ENCODE data around the gene AJM1.

DNA sequence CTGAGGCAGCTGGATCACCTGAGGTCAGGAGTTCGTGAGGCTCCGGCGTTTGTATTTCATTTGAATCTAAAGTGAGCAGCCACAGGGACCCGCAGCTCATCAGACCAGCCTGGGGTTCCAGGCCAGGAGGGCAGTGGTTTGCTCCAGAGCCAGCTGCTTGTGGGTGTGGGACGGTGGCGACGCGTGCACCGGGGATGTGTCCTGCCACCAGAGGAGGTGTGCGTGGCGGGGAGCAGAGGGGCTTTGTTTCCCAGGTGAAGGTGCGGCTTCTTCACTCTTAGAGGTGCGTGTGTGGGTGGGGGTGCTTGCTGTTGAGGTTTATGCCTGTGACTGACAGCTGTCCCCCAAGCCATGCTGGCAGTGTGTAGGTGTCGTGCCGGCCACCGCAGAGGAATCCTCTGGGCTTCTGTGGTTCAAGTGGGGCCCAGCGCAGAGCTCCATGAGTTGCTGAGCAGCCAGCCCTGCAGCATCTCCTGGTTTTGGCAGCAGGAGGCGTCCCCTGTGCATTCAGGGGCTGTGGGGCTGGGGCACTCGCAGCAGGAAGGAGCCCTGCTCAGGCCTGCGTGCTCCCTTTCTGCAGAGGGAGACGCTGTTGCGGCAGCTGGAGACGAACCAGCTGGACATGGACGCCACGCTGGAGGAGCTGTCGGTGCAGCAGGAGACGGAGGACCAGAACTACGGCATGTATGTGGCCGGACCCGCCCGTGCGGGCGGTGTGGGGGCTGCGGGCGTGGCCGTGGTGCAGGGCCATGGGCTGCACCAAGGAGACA is 6.9 kb upstream of the AJM1 start:
- TF ChIP-seq, protein P1, sequence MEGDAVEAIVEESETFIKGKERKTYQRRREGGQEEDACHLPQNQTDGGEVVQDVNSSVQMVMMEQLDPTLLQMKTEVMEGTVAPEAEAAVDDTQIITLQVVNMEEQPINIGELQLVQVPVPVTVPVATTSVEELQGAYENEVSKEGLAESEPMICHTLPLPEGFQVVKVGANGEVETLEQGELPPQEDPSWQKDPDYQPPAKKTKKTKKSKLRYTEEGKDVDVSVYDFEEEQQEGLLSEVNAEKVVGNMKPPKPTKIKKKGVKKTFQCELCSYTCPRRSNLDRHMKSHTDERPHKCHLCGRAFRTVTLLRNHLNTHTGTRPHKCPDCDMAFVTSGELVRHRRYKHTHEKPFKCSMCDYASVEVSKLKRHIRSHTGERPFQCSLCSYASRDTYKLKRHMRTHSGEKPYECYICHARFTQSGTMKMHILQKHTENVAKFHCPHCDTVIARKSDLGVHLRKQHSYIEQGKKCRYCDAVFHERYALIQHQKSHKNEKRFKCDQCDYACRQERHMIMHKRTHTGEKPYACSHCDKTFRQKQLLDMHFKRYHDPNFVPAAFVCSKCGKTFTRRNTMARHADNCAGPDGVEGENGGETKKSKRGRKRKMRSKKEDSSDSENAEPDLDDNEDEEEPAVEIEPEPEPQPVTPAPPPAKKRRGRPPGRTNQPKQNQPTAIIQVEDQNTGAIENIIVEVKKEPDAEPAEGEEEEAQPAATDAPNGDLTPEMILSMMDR (IDR thresholded peaks at IDR 0.05; ENCODE audit: control extremely low read depth in 1 of 3, insufficient read depth in 1 of 3, low read depth in 1 of 3, low read length in 3 of 3), result no peak
- no peak for TF ChIP-seq RFX5 (IDR thresholded peaks at IDR 0.05; ENCODE audit: borderline replicate concordance, low read depth, low read length)
- no peak for TF ChIP-seq POLR2AphosphoS5 (IDR thresholded peaks at IDR 0.05; ENCODE audit: low read depth, low read length)
- TF ChIP-seq MAFK (IDR thresholded peaks at IDR 0.05; ENCODE audit: low read depth, low read length), result no peak
- no peak for TF ChIP-seq ASH2L (IDR thresholded peaks at IDR 0.05; ENCODE audit: low read length)
- TF ChIP-seq, protein P2, sequence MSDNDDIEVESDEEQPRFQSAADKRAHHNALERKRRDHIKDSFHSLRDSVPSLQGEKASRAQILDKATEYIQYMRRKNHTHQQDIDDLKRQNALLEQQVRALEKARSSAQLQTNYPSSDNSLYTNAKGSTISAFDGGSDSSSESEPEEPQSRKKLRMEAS (IDR thresholded peaks at IDR 0.05), result no peak
- TF ChIP-seq YY1 (IDR thresholded peaks at IDR 0.05; ENCODE audit: low read depth, low read length), result no peak
- TF ChIP-seq, protein P3, sequence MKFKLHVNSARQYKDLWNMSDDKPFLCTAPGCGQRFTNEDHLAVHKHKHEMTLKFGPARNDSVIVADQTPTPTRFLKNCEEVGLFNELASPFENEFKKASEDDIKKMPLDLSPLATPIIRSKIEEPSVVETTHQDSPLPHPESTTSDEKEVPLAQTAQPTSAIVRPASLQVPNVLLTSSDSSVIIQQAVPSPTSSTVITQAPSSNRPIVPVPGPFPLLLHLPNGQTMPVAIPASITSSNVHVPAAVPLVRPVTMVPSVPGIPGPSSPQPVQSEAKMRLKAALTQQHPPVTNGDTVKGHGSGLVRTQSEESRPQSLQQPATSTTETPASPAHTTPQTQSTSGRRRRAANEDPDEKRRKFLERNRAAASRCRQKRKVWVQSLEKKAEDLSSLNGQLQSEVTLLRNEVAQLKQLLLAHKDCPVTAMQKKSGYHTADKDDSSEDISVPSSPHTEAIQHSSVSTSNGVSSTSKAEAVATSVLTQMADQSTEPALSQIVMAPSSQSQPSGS (IDR thresholded peaks at IDR 0.05; ENCODE audit: low read length), result no peak
- TF ChIP-seq EZH2 (IDR thresholded peaks at IDR 0.05; ENCODE audit: low read depth, low read length, severe bottlenecking), result no peak
- no peak for TF ChIP-seq SUZ12 (IDR thresholded peaks at IDR 0.05; ENCODE audit: low read length)
- TF ChIP-seq RXRA (IDR thresholded peaks at IDR 0.05; ENCODE audit: insufficient read depth, low read depth, low read length), result no peak

All from H1 (cell line).